Dermis microvascular lymphatic vessel endothelial cell (primary cell): ENCODE measurements around the gene LRIT2. TPM values are rescaled to one million over a fixed set of nuclear protein-coding genes. Genes with fewer than 3 reads are reported as not detected.

Experiments
- DNase-seq, 2 donors: peaks; one replicate each; pipeline versions ENCODE4 v3.0.0 to v3.0.0-alpha.2; 2010; ENCODE audit warnings: low read depth in 2 of 2
- total RNA-seq: library from RNA; depleted of rRNA; stranded (reverse); fragments of >200 nt; gene quantifications from 2 replicates; pipeline ENCODE4 v1.2.1, GENCODE V29; 2014

The LRIT2 gene
- total RNA-seq, 1 donor from 2014 or later: not detected

DNA sequence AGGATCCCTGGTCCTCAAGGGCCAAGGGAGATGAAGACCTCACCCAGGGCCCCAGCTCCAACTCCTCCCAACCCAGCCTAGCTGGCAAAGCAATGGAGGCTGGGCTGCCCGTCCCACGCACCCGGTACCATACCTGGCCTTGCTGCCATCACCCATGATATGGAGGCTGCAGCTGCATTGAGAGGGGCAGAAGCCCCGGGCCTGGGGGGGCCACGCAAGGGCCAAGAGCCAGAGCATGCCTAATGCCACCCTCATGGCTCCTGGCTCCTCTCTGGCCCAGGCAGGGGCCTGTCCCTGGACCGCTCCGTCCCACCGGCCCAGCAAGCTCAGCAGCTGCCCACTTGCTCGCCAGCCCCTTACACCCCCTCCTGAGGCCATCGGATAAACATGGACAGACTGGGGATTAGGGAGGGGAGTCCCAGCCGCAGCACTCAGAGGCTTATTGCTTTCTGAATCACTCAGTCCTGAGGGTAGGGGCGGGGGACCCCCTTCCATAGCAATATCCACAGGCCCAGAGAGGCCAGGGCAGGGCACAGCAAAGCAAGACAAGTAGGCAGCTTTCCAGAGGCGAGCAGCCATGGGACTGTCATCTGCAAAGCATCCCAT lies 15.9 kb upstream of the LRIT2 start, which contains the start of gene LRIT1:
Gene LRIT1 (minus strand): TSS at position 362 of the 606 bp plus-strand sequence. CDS start 107 bp downstream, at position 255.
- DNase-seq: no peak

DNA sequence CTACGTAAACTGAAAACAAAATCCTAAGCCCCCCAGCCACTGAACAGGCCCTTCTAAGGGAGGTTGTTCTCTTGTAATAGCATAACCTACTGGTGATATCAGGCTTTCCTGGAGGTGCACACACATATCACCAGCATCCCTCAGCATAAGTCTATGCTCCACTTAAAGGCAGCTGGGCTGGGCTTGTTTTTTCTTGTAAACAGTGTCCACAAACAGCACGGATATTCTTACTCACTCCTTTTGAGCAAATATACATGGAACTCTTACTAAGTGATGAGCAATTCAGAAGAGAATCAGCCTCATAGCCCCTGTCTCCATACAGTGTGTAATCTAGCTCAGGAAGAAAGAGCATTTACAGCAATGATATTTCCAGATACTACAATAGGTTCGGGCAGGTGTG lies 13.6 kb upstream of the LRIT2 start:
- DNase-seq: no peak

DNA sequence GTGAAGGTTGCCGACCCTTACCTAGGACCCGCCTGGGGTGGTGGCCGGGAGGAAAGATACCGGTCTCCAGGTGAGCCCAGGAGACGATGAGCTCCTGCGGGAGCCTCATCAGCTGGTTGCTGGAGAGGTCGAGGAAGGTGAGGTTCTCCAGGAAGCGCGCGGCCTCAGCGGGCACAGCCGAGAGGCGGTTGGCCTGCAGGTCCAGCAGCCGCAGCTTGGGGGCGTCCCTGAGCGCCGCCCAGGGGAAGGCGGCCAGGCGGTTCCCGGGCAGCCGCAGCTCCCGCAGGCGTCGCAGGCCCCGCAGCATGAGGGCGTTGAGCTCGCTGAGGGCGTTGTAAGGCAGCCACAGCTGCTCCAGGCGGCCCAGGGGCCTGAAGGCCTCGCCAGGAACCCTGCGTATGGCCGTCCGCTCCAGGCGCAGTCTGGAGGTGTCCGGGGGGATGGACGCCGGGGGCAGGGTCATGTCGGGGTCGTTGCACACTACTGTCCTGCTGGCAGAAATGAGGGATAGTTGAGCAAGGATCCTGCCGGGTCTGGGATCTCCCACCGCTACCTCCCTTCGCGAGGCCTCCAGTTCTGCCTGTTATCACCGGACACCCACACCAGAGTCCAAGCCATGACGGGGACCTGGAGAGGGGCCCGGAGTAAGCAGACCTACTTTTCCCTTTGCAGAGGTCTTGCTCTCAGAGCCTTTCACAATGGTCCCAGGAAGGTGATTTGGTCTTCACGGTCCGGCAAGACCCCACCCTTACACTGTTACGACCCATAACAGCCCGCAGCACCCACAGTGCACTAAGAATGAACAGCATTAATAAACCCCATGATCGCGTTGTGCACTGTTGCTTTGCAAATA lies 12.1 kb upstream of the LRIT2 start:
- no peak for DNase-seq

DNA sequence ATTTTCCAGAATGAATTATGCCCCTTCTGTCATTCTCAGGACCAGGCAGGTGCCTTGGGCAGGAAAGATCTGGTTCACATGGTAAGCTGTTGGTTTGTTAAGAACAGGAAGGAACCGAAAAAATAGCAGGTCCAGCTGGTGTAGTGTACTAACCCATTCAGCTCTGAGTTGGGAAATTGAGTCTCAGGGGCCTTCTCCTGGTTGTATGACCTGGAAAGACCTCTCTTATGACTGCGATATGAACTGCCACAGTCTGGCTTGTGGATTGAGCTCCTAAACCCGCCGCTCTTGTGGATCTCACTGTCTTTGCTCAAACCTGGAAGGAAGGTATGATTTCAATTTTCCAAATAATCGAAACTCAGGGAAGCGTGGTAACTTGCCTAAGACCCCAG lies 11.5 kb upstream of the LRIT2 start:
- DNase-seq: no peak

DNA sequence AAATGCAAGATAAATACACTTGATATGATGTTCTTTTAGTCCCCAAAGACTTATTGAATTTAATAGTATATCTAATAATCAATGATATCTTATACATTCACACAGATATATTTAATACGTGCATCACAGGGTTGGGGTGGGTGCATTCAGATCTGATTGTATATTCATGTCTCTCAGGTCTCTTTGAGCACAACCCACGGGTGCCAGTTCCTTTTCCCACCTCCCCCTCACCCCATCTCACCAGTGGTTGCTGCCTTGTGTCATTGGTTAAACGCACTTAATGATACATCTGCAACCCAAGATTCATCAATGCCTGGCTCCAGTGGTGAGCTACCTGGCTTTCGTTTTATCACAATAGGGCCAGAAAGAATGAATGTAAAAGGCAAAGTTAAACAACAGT lies 9.8 kb upstream of the LRIT2 start:
- no peak for DNase-seq

DNA sequence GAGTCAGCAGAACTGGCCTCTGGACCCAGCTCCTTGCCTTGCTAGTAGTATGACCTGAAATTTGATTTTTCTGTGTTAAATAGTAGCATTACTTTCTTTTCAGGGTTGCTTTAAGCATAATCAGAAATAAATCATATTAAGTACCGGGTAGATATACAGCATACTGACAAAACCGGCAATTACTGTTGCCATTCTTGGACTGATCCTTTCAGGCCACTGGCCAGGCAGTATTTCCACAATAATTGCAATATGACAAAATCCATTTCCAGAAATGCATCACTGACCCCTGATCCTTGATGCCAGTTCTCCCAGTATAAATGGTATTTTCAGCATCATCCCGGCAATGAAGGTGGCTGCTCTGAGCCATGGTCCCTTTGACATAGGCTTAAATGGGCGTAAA lies 9.1 kb upstream of the LRIT2 start:
- no peak for DNase-seq

DNA sequence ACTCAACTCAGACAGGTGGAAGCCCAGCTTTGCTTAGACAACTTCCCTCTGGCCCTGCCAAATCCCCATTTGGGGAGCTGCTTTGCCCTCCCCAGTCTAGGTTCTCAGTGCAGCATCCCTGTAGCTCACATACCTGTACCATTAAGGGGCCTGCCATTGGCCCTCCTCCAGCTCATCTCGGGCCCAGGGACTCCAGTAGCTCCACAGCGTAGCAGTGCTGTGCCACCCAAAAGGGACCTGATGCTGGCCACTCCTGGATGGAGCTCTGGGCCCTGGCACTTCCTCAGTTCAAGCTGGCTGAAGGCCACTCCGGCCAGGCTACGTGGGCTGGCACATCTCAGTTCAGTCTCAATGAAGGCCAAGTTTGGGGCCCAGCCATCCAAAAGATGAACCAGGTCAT lies 8.6 kb upstream of the LRIT2 start:
- no peak for DNase-seq

DNA sequence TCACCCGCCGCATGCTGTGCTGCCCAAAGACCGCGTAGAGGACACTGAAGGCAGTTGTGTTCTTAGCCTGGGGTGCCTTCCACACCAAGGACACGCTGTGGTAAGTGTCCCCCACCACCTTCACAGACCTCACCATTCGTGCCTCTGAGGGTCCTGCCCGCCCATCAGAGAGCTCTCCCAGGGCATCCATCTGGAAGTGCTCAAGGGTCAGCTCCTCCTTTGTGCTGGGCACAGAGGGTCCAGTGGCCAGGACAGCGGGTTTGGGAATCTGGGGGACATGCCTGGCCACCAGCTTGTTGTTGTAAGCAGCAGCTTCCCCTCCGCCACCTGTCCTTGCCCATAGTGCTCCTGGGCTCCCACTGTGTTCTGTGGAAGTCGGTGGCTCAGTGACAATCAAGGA lies 7.0 kb upstream of the LRIT2 start:
- no peak for DNase-seq

DNA sequence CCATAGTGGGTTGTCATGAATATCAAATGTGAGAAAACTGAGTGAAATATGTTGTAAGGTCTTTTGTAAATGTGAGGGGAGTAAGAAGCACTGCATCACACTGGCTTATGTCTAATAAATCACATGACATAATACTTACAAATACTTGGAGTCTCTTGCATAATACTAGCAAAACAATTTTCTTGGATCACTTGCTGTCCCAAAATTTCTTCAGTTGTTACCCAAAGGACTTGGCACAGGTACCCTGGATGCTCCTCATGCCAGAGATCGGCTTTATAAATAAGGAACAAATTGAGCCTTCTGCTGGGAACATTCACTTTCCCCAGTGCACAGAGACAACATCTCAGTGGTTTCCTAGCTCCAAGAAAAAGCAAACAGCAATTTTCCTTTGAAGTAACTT lies 5.0 kb upstream of the LRIT2 start:
- no peak for DNase-seq

DNA sequence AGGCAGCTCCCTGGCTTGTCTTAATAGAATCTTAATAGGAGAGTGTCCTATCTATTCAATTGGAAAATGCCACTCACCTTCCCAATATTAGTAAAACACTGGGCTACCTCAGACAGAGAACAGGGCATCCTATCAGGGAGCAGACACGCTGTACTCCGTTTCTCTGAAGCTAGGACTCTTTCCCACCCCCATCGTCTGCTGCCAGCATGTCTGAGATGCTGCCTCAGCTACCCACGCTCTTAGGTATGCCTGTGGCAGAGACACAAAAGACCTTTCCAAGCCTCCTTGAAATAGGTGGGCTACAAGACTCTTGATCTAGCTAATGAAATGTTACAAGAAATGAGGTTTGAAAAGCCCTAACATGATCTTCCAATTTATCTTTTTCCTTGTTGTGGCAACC lies 2.5 kb upstream of the LRIT2 start:
- DNase-seq: no peak

DNA sequence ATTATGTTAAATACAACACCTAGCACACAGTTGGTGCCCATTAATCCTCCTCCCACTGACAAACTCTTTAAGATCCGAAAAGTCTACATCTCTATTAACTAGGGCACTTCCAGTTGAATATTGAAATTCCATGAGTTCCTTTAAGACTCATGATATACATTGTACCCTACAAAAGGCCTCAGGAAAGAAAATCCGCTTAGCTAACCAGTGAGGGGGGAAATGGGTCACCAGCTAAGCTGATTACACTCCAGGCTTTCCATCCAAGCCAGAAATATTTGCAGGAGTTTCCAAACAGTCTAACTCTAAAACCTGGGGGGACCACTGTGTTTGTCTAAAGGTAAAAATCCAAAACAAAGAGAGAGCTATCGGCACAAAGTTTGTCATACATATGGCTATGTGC lies 1.3 kb upstream of the LRIT2 start:
- no peak for DNase-seq

DNA sequence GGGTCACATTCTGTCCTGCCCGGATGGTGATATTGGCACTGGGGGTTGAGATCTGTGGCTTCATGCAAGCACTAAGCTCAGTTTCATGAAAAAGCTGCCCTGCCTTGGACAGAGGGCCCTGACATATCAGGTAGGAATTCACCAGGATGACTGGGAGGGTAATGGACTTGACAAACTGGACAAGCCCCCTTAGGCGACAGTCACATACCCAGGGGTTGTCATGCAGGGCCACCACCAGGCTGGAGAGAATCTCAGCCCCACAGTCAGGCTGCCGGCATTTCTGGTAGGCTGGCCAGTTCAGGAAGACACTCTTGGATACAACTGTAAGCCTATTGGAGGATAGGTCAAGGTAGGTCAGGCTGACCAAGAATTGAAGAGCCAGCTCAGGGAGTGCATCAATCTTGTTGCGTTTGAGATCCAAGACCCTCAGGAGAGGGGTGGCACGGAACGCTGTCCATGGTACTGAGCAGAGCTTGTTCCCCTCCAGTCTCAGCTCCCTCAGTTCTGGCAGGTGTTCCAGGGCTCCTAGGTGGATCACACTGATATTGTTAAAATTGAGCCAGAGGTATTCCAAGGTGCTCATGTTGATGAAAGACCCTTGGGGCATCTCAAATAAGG lies 824 bp downstream of the LRIT2 start:
- peak in 1 of 2 donors; percentile 14 for DNase-seq

DNA sequence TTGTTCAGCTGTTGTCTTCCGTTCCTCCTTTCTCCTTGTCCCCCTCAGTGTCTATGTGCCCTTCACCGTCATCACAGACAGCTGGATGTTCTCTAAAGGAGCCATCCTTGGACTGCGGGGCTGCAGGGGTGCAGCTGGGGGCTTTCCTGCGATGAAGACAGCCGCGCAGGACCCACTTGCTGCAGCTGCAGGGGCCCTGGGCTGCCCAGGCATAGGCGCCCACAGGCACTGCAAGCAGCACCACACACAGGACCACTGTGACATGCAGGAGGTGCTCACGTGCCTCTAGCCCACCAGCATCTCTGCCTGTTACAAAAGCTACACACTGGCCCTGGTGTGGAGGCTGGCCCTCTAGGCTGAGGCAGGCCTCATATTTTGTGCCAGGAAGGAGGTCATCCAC lies 3.4 kb downstream of the LRIT2 start:
- no peak for DNase-seq

DNA sequence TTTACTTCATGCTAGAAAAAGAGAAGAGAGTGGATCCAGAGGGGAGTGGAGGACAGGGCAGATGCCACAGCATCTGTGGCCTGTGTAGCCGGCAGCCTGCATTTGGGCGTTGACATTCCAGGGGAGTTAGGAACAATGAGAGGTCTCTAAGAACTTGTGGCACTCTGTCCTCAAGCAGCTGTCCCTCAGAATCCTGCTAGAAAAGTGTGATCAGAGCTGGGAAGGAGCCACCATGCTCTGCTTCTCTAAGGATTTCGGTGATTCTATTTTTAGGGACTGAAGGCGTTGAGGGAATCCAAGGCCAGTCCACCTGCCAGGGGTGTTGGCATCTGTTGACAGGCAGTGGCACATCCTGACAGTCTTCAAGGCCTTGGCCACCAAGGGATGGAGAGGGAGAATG lies 7.6 kb downstream of the LRIT2 start:
- DNase-seq: no peak

DNA sequence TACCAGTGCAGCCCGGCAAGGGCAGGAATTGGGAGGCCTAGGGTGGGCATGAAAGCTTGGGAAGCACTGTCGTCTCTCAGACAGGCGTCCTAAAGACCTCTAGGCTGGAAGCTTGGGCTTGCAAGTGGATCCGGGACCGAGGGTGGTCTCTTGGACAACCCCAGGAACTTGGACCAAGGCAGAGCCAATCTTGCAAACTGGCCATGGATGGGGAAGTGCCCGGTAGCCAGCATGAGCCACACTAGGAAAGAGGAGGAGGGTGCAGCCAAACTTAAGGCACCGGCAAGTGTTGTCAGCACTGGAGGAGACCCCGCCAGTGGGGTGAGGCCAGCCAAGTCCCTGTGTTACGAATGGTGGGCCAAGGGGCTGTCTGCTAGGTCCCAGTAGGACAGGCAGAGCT lies 8.5 kb downstream of the LRIT2 start:
- no peak for DNase-seq

DNA sequence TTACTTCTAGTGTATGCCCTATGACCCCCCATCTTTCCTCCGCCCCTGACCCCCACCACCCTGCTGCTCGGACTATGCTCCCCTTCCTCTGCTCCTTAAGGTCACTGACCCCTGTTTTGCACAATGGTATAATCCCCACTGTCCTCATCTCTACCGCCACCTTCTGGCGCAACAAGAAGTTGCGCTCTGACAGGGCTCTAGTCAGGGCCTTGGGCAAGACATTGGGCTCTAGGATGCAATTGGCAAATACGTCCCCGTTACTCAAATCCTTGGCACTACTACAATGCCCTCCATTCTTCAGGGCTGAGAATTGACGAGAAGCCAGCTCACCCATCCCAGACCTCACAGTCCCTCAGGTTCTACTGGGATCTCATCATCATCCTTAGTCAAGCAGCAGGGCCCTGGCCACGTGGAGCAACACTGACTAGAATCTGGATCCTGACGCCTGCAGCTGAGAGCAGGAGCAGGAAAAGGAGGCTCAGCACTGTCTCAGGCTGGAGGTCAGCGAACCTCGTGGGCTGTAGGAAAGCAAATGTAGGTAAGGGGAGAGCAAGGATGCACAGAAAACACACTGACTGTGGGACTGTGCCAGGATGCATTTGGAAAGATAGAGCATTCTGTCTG lies 10.6 kb downstream of the LRIT2 start:
- DNase-seq: peak in 1 of 2 donors; percentile 3

DNA sequence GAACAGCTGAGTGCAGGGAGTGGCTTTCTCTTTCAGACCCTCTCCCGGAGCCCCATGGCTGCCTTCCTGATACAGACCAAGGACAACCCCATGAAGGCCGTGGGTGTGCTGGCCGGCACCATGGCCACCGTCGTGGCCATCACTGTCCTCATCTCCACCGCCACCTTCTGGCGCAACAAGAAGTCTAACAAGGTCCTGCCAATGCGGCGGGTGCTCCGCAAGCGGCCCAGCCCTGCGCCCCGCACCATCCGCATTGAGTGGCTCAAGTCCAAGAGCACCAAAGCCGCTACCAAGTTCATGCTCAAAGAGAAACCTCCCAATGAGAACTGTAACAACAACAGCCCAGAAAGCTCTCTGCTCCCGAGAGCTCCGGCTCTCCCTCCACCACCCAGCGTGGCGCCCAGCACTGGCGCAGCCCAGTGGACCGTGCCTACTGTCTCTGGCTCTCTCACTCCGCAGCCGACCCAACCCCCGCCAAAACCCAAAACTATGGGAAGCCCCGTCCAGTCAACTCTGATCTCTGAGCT lies 11.2 kb downstream of the LRIT2 start:
- DNase-seq: no peak

DNA sequence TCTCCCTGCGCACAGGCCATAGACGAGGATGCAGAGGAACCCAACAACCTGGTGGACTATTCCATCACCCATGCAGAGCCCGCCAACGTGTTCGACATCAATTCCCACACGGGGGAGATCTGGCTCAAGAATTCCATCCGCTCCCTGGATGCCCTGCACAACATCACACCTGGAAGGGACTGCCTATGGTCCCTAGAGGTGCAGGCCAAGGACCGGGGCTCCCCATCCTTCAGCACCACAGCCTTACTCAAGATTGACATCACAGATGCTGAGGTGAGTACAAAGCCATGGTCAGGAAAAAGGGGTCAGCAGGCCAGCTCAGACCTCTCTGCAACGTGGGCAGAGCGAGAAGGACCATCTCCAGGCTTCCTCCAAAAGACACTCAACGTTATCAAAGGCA lies 12.3 kb downstream of the LRIT2 start:
- DNase-seq: no peak

DNA sequence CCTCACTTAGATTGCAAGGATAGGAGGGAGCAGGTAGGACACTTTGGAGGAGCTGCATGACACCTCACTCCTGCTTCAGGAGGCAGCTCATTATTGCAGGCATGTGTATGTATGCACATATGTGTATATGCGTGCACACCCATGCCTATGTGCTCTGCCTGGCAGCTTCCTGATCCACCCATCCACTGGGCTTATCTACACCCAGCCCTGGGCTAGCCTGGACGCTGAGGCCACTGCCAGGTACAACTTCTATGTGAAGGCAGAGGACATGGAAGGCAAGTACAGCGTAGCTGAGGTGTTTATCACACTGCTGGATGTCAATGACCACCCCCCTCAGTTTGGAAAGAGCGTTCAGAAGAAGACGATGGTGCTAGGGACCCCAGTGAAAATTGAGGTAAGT lies 13.3 kb downstream of the LRIT2 start:
- DNase-seq: no peak

DNA sequence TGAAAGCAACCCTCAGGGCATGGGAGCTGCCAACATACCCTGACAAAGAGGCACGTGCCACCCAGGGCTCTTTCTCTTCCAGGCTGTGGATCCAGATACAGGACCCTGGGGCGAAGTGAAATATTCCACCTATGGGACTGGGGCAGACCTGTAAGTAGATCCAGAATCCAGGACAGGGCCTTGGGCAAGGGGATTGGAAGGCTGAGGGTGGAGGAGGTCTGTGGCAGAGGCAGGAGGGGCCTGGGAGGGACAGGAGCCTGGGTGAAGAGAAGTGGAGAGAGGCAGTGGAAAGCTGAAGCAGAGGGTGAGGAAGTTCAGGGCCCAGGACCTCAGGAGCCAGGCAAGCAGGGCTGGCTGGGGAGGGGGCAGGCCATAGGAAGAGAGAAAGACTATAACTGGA lies 13.8 kb downstream of the LRIT2 start:
- no peak for DNase-seq

DNA sequence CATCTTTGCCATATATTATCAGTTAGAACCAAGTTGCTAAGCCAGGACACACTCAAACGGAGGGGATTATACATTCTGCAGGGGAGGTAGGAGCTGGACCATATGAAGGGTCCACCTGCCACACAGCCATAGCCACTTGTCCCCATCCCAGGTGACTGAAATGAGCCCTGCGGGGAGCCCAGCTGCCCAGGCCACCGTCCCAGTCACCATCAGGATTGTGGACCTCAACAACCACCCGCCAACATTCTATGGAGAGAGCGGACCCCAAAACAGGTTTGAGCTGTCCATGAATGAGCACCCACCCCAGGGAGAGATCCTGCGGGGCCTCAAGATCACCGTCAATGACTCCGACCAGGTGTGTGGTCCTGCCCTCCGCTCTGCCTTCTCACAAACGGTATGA lies 17.3 kb downstream of the LRIT2 start:
- DNase-seq: no peak

DNA sequence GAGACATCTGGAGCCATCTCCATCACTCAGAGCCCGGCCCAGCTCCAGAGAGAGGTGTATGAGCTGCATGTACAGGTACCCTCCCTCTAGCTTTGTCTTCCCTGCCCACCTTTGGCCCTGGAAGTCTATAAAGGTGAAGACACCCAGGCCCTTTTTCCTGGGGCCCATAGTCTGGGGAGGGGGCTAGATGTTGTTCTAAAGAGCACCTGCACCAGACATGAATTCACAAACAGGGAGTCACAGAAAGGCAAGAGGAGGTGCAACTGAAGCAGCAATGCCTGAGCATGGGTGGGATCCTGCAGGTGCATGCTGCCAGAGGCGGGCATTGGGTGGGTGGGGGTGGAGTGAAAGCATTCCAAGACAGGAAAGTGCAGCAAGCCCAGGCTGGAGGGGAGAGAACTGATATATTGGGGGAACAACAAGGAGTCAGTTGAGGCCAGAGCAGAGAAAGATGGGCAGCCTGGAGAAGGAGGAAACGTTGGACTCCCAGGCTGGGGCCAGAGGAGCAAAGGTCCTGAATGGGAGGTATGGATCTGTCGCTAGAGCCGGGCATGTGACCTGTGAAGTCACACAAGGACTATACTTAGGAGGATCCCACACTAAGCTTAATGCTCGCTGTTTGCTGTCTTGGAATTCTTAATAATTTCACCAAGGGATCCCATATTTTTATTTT lies 19.4 kb downstream of the LRIT2 start:
- DNase-seq: no peak
